Retina (tissue), 1 donor: ENCODE measurements around the gene HAPLN3.

Experiments
- DNase-seq: peaks from one replicate; pipeline ENCODE4 v3.0.0-alpha.2; 2016

HAPLN3 gene

GRCh38 chr15:88858934-88859333 is 36.4 kb downstream of the HAPLN3 start:
- no peak for DNase-seq

GRCh38 chr15:88852476-88852875 is 42.9 kb downstream of the HAPLN3 start:
- no peak for DNase-seq

- DNase-seq: no peak
These were observed 45.8 kb downstream of the HAPLN3 start for GRCh38 chr15:88849376-88850072.

- no peak for DNase-seq
These were observed 47.1 kb downstream of the HAPLN3 start for GRCh38 chr15:88848203-88848602.

- DNase-seq: no peak
These were observed 48.2 kb downstream of the HAPLN3 start for GRCh38 chr15:88847144-88847543.

- no peak for DNase-seq
These were observed 49.7 kb downstream of the HAPLN3 start for GRCh38 chr15:88845616-88846015.

GRCh38 chr15:88844749-88845386 is 50.5 kb downstream of the HAPLN3 start:
- DNase-seq: no peak

- no peak for DNase-seq
These were observed 52.0 kb downstream of the HAPLN3 start for GRCh38 chr15:88843334-88843733.

- DNase-seq: no peak
These were observed 53.2 kb downstream of the HAPLN3 start for GRCh38 chr15:88842156-88842555.

GRCh38 chr15:88841236-88841635 is 54.1 kb downstream of the HAPLN3 start:
- no peak for DNase-seq

- no peak for DNase-seq
These were observed 55.4 kb downstream of the HAPLN3 start for GRCh38 chr15:88839961-88840360.

GRCh38 chr15:88839146-88839545 is 56.2 kb downstream of the HAPLN3 start:
- no peak for DNase-seq

GRCh38 chr15:88838667-88839066 is 56.7 kb downstream of the HAPLN3 start:
- DNase-seq: no peak

- no peak for DNase-seq
These were observed 59.7 kb downstream of the HAPLN3 start for GRCh38 chr15:88835646-88836045.

GRCh38 chr15:88835119-88835518 is 60.2 kb downstream of the HAPLN3 start:
- DNase-seq: no peak

- peak; percentile 27 for DNase-seq
These were observed 61.0 kb downstream of the HAPLN3 start for GRCh38 chr15:88834211-88834812.

- no peak for DNase-seq
These were observed 61.6 kb downstream of the HAPLN3 start for GRCh38 chr15:88833731-88834100.

GRCh38 chr15:88832820-88833730 is 62.3 kb downstream of the HAPLN3 start:
- no peak for DNase-seq

- no peak for DNase-seq
These were observed 65.3 kb downstream of the HAPLN3 start for GRCh38 chr15:88830016-88830415.

GRCh38 chr15:88828791-88829190 is 66.6 kb downstream of the HAPLN3 start:
- no peak for DNase-seq
